Natural killer cell (primary cell): ENCODE results near the gene UBE2D2. TPM values are rescaled to one million over a fixed set of nuclear protein-coding genes. Genes with fewer than 3 reads are reported as not detected.
A peak's percentile ranks its signal among the peaks of the same experiment; 100 is the strongest.
"Not testable (repeated sequence)": the region's sequence is repeated elsewhere in the genome, so short reads cannot be mapped to it uniquely, and the experiment has no call there.

Source experiments
- ATAC-seq, 3 donors: fragments of 150-1000 bp in 2 of 3; fragments of 200-7000 bp in 1 of 3; cut with Tn5 transposase; 1 replicate in 1 of 3; 2 replicates in 2 of 3; pipeline ENCODE4 v1.10.0; 2021; ENCODE audit warnings: mild to moderate bottlenecking in 2 of 3, moderate library complexity in 2 of 3
- DNase-seq, 2 donors: peaks; one replicate each; pipeline versions ENCODE4 v3.0.0 to v3.0.0-alpha.2; 2013 to 2021; ENCODE audit warnings: mixed read lengths in 1 of 2
- H3K27ac ChIP-seq: one replicate; pipeline ENCODE4 v1.5.1; 2013; ENCODE audit warnings: mild to moderate bottlenecking, low read length
- H3K27me3 ChIP-seq: one replicate; pipeline ENCODE4 v1.6.1; 2013; ENCODE audit warnings: low read length; ENCODE audit not compliant: control insufficient read depth, insufficient read depth
- H3K36me3 ChIP-seq: one replicate; pipeline ENCODE4 v1.6.1; 2013; ENCODE audit warnings: low read length; ENCODE audit not compliant: control insufficient read depth, insufficient read depth
- H3K4me1 ChIP-seq: one replicate; pipeline ENCODE4 v1.6.1; 2013; ENCODE audit warnings: low read length; ENCODE audit not compliant: control insufficient read depth, insufficient read depth
- H3K4me3 ChIP-seq: one replicate; pipeline ENCODE4 v1.5.1; 2013; ENCODE audit warnings: low read length
- H3K9me3 ChIP-seq: one replicate; pipeline ENCODE4 v1.6.1; 2013; ENCODE audit warnings: low read length; ENCODE audit not compliant: control insufficient read depth, insufficient read depth
- H3K27ac Mint-ChIP-seq, 2 donors: one replicate each; pipeline ENCODE4 v1.8.0; 2022; ENCODE audit warnings: mild to moderate bottlenecking in 2 of 2, mixed read lengths in 2 of 2, moderate library complexity in 1 of 2
- H3K27me3 Mint-ChIP-seq, 2 donors: one replicate each; pipeline ENCODE4 v1.8.0; 2022; ENCODE audit warnings: low read depth in 2 of 2, mixed read lengths in 2 of 2
- H3K36me3 Mint-ChIP-seq: one replicate; pipeline ENCODE4 v1.8.0; 2022; ENCODE audit warnings: mixed read lengths
- H3K4me1 Mint-ChIP-seq, 2 donors: one replicate each; pipeline ENCODE4 v1.8.0; 2022; ENCODE audit warnings: mixed read lengths in 2 of 2
- H3K4me3 Mint-ChIP-seq: one replicate; pipeline ENCODE4 v1.8.0; 2022; ENCODE audit warnings: mild to moderate bottlenecking, moderate library complexity, mixed read lengths
- H3K9me3 Mint-ChIP-seq, 2 donors: one replicate each; pipeline ENCODE4 v1.8.0; 2022; ENCODE audit warnings: mixed read lengths in 2 of 2
- CTCF ChIP-seq: fragments of 200-600 bp; IDR thresholded peaks from one replicate; pipeline ENCODE4 v1.8.0; 2022; ENCODE audit warnings: antibody characterized with exemption
- WGBS: methylation state at CpG from one replicate; pipeline ENCODE4 v1.1.7; 2013; ENCODE audit warnings: missing lambda C conversion rate; ENCODE audit not compliant: insufficient coverage; 5-methylcytosine and 5-hydroxymethylcytosine counted together
- intact Hi-C: fragments of 100-400 bp; cut with micrococcal nuclease; formaldehyde crosslinking; loops from one replicate; pipeline ENCODE4 v1.14.2; 2022
- total RNA-seq, 4 donors: library from RNA; stranded (reverse); fragments of 120-200 nt in 1 of 4; gene quantifications; one replicate each; pipeline versions ENCODE4 v1.2.3 to v1.2.4, GENCODE V29; 2013 to 2022

UBE2D2 gene
- total RNA-seq, 3 donors from 2014 or later (not counting 1 experiment from before 2014, with no cell fraction given) = 127 to 139 (median 131) TPM

- peaks cover 0 to 3% of the 10 kb centered on the region in 2 donors for H3K27me3 Mint-ChIP-seq
- peak; percentile 54 to 71 for DNase-seq
- peak; percentile 21 for TF ChIP-seq CTCF
- Histone ChIP-seq H3K27ac (peak overlapping the region; percentile 40), H3K36me3 (no peaks in the 10 kb centered on the region), H3K9me3 (no peaks in the 10 kb centered on the region), H3K27me3 (no peaks in the 10 kb centered on the region), H3K4me3 (peak overlapping the region; percentile 6), H3K4me1 (peaks cover 8% of the 10 kb centered on the region)
- ATAC-seq = peak; percentile 96 to 100 (median 99)
- 8% methylated on average over 24 of the region's 24 CpGs for WGBS
- H3K27ac Mint-ChIP-seq = peak overlapping the region in 1 of 2 donors; percentile 54
- H3K36me3 Mint-ChIP-seq = no peaks in the 10 kb centered on the region
- intact Hi-C loops = no loop called here
- H3K4me1 Mint-ChIP-seq = peaks cover 0 to 6% of the 10 kb centered on the region in 2 donors
- H3K9me3 Mint-ChIP-seq = no peaks in the 10 kb centered on the region
- peak overlapping the region; percentile 9 for H3K4me3 Mint-ChIP-seq
Observed at GRCh38 chr5:139543423-139543991, 17.6 kb upstream of the UBE2D2 start.

- H3K36me3 Mint-ChIP-seq, H3K4me3 Mint-ChIP-seq, H3K27ac ChIP-seq, H3K4me3 ChIP-seq, H3K4me1 ChIP-seq, H3K27ac Mint-ChIP-seq, H3K27me3 Mint-ChIP-seq, DNase-seq, H3K4me1 Mint-ChIP-seq, H3K27me3 ChIP-seq, H3K9me3 ChIP-seq, intact Hi-C loops, H3K9me3 Mint-ChIP-seq, H3K36me3 ChIP-seq, ATAC-seq: not testable (repeated sequence)
- 93% methylated on average over 6 of the region's 6 CpGs for WGBS
Observed at GRCh38 chr5:139546593-139546992, 14.5 kb upstream of the UBE2D2 start.

GRCh38 chr5:139549162-139549894 is 11.8 kb upstream of the UBE2D2 start:
- no peaks in the 10 kb centered on the region for H3K36me3 ChIP-seq
- no peak overlapping the region for H3K4me3 ChIP-seq
- H3K27ac ChIP-seq = no peak overlapping the region
- H3K27me3 Mint-ChIP-seq = peaks cover 0 to 3% of the 10 kb centered on the region in 2 donors
- WGBS = 97% methylated on average over 49 of the region's 49 CpGs
- no peaks in the 10 kb centered on the region for H3K9me3 Mint-ChIP-seq
- ATAC-seq (no peak), DNase-seq (no peak)
- no peaks in the 10 kb centered on the region for H3K27me3 ChIP-seq
- H3K4me1 Mint-ChIP-seq = peaks cover 0 to 5% of the 10 kb centered on the region in 2 donors
- intact Hi-C loops = no loop called here
- no peak for TF ChIP-seq CTCF
- H3K36me3 Mint-ChIP-seq = no peaks in the 10 kb centered on the region
- H3K27ac Mint-ChIP-seq = no peak overlapping the region
- H3K4me3 Mint-ChIP-seq = no peak overlapping the region
- H3K4me1 ChIP-seq = no peaks in the 10 kb centered on the region
- H3K9me3 ChIP-seq = no peaks in the 10 kb centered on the region

- WGBS = 93% methylated on average over 12 of the region's 12 CpGs
- not testable (repeated sequence) for H3K27ac ChIP-seq
Observed at GRCh38 chr5:139550051-139550872, 10.9 kb upstream of the UBE2D2 start.

More at GRCh38 chr5:139550051-139550872, 10.9 kb upstream of the UBE2D2 start:
- H3K4me3 Mint-ChIP-seq, H3K36me3 ChIP-seq, H3K27me3 Mint-ChIP-seq, DNase-seq, intact Hi-C loops, H3K9me3 ChIP-seq, H3K27ac Mint-ChIP-seq, H3K36me3 Mint-ChIP-seq, ATAC-seq, H3K4me3 ChIP-seq, H3K27me3 ChIP-seq, H3K4me1 Mint-ChIP-seq, H3K9me3 Mint-ChIP-seq, H3K4me1 ChIP-seq: not testable (repeated sequence)
